Neural cell (in vitro differentiated cells): ENCODE measurements around the gene YWHAB.

Experiments
- EP300 ChIP-seq: fragments of 450-650 bp; conservative IDR thresholded peaks from 2 replicates; pipeline ENCODE4 v1.6.1; 2014; ENCODE audit warnings: antibody characterized with exemption, mild to moderate bottlenecking, moderate library complexity; ENCODE audit not compliant: poor library complexity, severe bottlenecking
- EZH2 ChIP-seq: fragments of 200-600, 300-800 bp; shearing (Covaris generic), sonication (generic); IDR thresholded peaks from 2 replicates; pipeline ENCODE4 v1.6.1; 2014; ENCODE audit warnings: antibody characterized with exemption, low read length, borderline replicate concordance, mild to moderate bottlenecking; ENCODE audit not compliant: insufficient read depth, poor library complexity, severe bottlenecking
- MXI1 ChIP-seq: fragments of 450-650 bp; conservative IDR thresholded peaks from 2 replicates; pipeline ENCODE4 v1.6.1; 2014; ENCODE audit warnings: antibody characterized with exemption, mild to moderate bottlenecking; ENCODE audit not compliant: poor library complexity, severe bottlenecking
- POLR2AphosphoS5 ChIP-seq: IDR thresholded peaks from 2 replicates; pipeline ENCODE4 v1.6.1; 2012
- SMC3 ChIP-seq: fragments of 450-650 bp; conservative IDR thresholded peaks from 2 replicates; pipeline ENCODE4 v1.6.1; 2014; ENCODE audit warnings: antibody characterized with exemption, mild to moderate bottlenecking, moderate library complexity; ENCODE audit not compliant: poor library complexity
- TF ChIP-seq, protein P1 (sequence below): fragments of 450-650 bp; IDR thresholded peaks from 2 replicates; pipeline ENCODE4 v1.5.1; 2014; ENCODE audit warnings: antibody characterized with exemption, mild to moderate bottlenecking, moderate library complexity; ENCODE audit not compliant: poor library complexity, severe bottlenecking
- TF ChIP-seq, protein P2 (sequence below): IDR thresholded peaks from 2 replicates; pipeline ENCODE4 v1.6.1; 2012; ENCODE audit warnings: borderline replicate concordance

DNA sequence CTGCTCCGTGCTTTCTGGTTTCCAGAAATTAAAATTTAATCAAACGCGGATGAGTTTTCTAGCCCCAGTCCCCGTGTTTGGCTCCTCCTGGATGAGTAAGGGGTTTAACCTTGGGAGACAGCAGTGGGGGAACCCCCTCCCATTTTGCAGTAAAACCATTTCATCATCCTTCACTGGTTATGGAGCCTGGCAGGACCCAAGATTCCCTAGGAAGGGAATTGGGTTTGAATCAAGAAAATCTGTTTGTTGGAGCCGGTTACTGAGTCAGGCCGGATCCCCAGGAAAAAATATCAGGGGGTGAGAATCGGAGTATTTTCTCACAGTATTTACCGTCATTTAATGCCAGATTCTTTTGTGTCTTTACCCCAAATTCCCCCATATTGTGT lies 754 bp downstream of the YWHAB start:
- TF ChIP-seq MXI1 (no peak), EP300 (no peak), POLR2AphosphoS5 (no peak), SMC3 (no peak), EZH2 (no peak)
- TF ChIP-seq, protein P1, sequence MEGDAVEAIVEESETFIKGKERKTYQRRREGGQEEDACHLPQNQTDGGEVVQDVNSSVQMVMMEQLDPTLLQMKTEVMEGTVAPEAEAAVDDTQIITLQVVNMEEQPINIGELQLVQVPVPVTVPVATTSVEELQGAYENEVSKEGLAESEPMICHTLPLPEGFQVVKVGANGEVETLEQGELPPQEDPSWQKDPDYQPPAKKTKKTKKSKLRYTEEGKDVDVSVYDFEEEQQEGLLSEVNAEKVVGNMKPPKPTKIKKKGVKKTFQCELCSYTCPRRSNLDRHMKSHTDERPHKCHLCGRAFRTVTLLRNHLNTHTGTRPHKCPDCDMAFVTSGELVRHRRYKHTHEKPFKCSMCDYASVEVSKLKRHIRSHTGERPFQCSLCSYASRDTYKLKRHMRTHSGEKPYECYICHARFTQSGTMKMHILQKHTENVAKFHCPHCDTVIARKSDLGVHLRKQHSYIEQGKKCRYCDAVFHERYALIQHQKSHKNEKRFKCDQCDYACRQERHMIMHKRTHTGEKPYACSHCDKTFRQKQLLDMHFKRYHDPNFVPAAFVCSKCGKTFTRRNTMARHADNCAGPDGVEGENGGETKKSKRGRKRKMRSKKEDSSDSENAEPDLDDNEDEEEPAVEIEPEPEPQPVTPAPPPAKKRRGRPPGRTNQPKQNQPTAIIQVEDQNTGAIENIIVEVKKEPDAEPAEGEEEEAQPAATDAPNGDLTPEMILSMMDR: no peak
- TF ChIP-seq, protein P2, sequence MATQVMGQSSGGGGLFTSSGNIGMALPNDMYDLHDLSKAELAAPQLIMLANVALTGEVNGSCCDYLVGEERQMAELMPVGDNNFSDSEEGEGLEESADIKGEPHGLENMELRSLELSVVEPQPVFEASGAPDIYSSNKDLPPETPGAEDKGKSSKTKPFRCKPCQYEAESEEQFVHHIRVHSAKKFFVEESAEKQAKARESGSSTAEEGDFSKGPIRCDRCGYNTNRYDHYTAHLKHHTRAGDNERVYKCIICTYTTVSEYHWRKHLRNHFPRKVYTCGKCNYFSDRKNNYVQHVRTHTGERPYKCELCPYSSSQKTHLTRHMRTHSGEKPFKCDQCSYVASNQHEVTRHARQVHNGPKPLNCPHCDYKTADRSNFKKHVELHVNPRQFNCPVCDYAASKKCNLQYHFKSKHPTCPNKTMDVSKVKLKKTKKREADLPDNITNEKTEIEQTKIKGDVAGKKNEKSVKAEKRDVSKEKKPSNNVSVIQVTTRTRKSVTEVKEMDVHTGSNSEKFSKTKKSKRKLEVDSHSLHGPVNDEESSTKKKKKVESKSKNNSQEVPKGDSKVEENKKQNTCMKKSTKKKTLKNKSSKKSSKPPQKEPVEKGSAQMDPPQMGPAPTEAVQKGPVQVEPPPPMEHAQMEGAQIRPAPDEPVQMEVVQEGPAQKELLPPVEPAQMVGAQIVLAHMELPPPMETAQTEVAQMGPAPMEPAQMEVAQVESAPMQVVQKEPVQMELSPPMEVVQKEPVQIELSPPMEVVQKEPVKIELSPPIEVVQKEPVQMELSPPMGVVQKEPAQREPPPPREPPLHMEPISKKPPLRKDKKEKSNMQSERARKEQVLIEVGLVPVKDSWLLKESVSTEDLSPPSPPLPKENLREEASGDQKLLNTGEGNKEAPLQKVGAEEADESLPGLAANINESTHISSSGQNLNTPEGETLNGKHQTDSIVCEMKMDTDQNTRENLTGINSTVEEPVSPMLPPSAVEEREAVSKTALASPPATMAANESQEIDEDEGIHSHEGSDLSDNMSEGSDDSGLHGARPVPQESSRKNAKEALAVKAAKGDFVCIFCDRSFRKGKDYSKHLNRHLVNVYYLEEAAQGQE: no peak
